Left renal cortex interstitium (tissue), 4 donors: ENCODE data around the gene NME4. TPM values are rescaled to one million over a fixed set of nuclear protein-coding genes. Genes with fewer than 3 reads are reported as not detected.

ENCODE experiments used
- DNase-seq, 4 donors: peaks; one replicate each; pipeline ENCODE4 v3.0.0-alpha.2; 2013; ENCODE audit warnings: low read depth in 4 of 4, low spot score in 2 of 4, missing footprints in 1 of 4
- polyA plus RNA-seq, 4 donors: library from polyadenylated mRNA; unstranded; fragments of 120-200 nt; gene quantifications; one replicate each; pipeline ENCODE4 v1.2.1, GENCODE V29; 2013; ENCODE audit not compliant: insufficient read length in 4 of 4

NME4 gene
- polyA plus RNA-seq, 4 donors: 102 to 159 (median 136) TPM

GRCh38 chr16:363110-363765, 33.8 kb upstream of the NME4 start:
- DNase-seq: no peak

GRCh38 chr16:363766-364490, 33.1 kb upstream of the NME4 start:
- no peak for DNase-seq

- DNase-seq: no peak
These were observed 32.2 kb upstream of the NME4 start for GRCh38 chr16:364595-365491.

GRCh38 chr16:366476-366875, 30.5 kb upstream of the NME4 start:
- no peak for DNase-seq

GRCh38 chr16:367333-367903, 29.6 kb upstream of the NME4 start:
- DNase-seq: no peak

- DNase-seq: no peak
These were observed 28.4 kb upstream of the NME4 start for GRCh38 chr16:368388-369158.

- no peak for DNase-seq
These were observed 27.6 kb upstream of the NME4 start for GRCh38 chr16:369275-369865.

- no peak for DNase-seq
These were observed 27.0 kb upstream of the NME4 start for GRCh38 chr16:369866-370436.

GRCh38 chr16:370443-370842, 26.6 kb upstream of the NME4 start, which contains the start of gene MRPL28:
TSS of gene MRPL28 (minus strand) at chr16:370538. CDS start at chr16:370218, 320 bp downstream.
- peak in 3 of 4 donors; percentile 79 to 91 (median 89) for DNase-seq

- no peak for DNase-seq
These were observed 26.0 kb upstream of the NME4 start for GRCh38 chr16:370979-371514.

- no peak for DNase-seq
These were observed 25.3 kb upstream of the NME4 start for GRCh38 chr16:371515-372301.

GRCh38 chr16:372302-372983, 24.6 kb upstream of the NME4 start:
- no peak for DNase-seq

- DNase-seq: no peak
These were observed 23.9 kb upstream of the NME4 start for GRCh38 chr16:373020-373598.

GRCh38 chr16:373848-374615, 23.0 kb upstream of the NME4 start:
- DNase-seq: no peak

GRCh38 chr16:374616-374926, 22.4 kb upstream of the NME4 start:
- DNase-seq: no peak

GRCh38 chr16:375212-375611, 21.8 kb upstream of the NME4 start:
- DNase-seq: no peak
